GM19239 (cell line): ENCODE data around the gene USP48.
"Not testable (repeated sequence)": the region's sequence is repeated elsewhere in the genome, so short reads cannot be mapped to it uniquely, and the experiment has no call there.

Source experiments
- DNase-seq: peaks from one replicate; pipeline ENCODE4 v3.0.0; 2011; ENCODE audit warnings: low spot score; ENCODE audit not compliant: insufficient read length
- FAIRE-seq: peaks from 2 replicates; lab custom pipeline; 2011; peaks lifted over from hg19 to GRCh38; lab: Jason Lieb, UNC

The USP48 gene

GRCh38 chr1:21645550-21645949 is 137.4 kb downstream of the USP48 start:
- FAIRE-seq (no peak), DNase-seq (no peak)

GRCh38 chr1:21644906-21645305 is 138.0 kb downstream of the USP48 start:
- FAIRE-seq, result no peak

GRCh38 chr1:21644348-21644747 is 138.6 kb downstream of the USP48 start:
- DNase-seq (no peak), FAIRE-seq (no peak)

More at GRCh38 chr1:21644906-21645305, 138.0 kb downstream of the USP48 start:
- DNase-seq, result no peak

- DNase-seq, result no peak
- FAIRE-seq, result no peak
These were observed 139.3 kb downstream of the USP48 start for GRCh38 chr1:21643624-21644023.

GRCh38 chr1:21641967-21642739 is 140.8 kb downstream of the USP48 start:
- FAIRE-seq (no peak), DNase-seq (no peak)

- DNase-seq (no peak), FAIRE-seq (no peak)
These were observed 141.4 kb downstream of the USP48 start for GRCh38 chr1:21641537-21641936.

GRCh38 chr1:21641076-21641475 is 141.9 kb downstream of the USP48 start:
- DNase-seq, result no peak
- FAIRE-seq, result no peak

GRCh38 chr1:21640653-21641052 is 142.3 kb downstream of the USP48 start:
- FAIRE-seq, result no peak
- DNase-seq, result no peak

GRCh38 chr1:21639594-21640041 is 143.3 kb downstream of the USP48 start:
- DNase-seq, result no peak
- no peak for FAIRE-seq

- no peak for DNase-seq
- FAIRE-seq, result no peak
These were observed 144.2 kb downstream of the USP48 start for GRCh38 chr1:21638531-21639341.

- DNase-seq (no peak), FAIRE-seq (no peak)
These were observed 145.4 kb downstream of the USP48 start for GRCh38 chr1:21637514-21637913.

GRCh38 chr1:21636029-21636428 is 146.9 kb downstream of the USP48 start:
- DNase-seq (no peak), FAIRE-seq (no peak)

- FAIRE-seq, result no peak
- DNase-seq, result no peak
These were observed 148.0 kb downstream of the USP48 start for GRCh38 chr1:21634806-21635535.

- DNase-seq (no peak), FAIRE-seq (no peak)
These were observed 148.8 kb downstream of the USP48 start for GRCh38 chr1:21633992-21634805.

- no peak for DNase-seq
- FAIRE-seq, result no peak
These were observed 149.7 kb downstream of the USP48 start for GRCh38 chr1:21633141-21633755.

- no peak for DNase-seq
- no peak for FAIRE-seq
These were observed 150.7 kb downstream of the USP48 start for GRCh38 chr1:21631944-21632887.

GRCh38 chr1:21631590-21631943 is 151.4 kb downstream of the USP48 start:
- not testable (repeated sequence) for FAIRE-seq, DNase-seq

GRCh38 chr1:21630571-21631343 is 152.2 kb downstream of the USP48 start:
- no peak for FAIRE-seq
- no peak for DNase-seq
